PFSK-1 (cell line): ENCODE results near the gene PUS1.

Experiments
- FOXP2 ChIP-seq: optimal IDR thresholded peaks from 2 replicates; pipeline ENCODE3; 2011; ENCODE audit warnings: borderline replicate concordance, control low read depth, inconsistent platforms; ENCODE audit not compliant: insufficient read depth; ENCODE audit errors: extremely low read length, extremely low read depth
- POLR2AphosphoS5 ChIP-seq: IDR thresholded peaks from 2 replicates; pipeline ENCODE4 v1.6.1; 2012; ENCODE audit warnings: low read depth, mild to moderate bottlenecking, control low read depth, low read length, moderate library complexity
- REST ChIP-seq, 2 experiments: IDR thresholded peaks; 2 replicates each; pipeline versions ENCODE4 v1.6.1 to v1.8.0; 2011 to 2012; ENCODE audit warnings: low read depth in 2 of 2, low read length in 2 of 2, control low read depth in 1 of 2, inconsistent platforms in 1 of 2, mild to moderate bottlenecking in 1 of 2, moderate library complexity in 1 of 2; ENCODE audit not compliant: insufficient read depth in 1 of 2
- SIN3A ChIP-seq: IDR thresholded peaks from 2 replicates; pipeline ENCODE4 v1.6.1; 2012; ENCODE audit warnings: mild to moderate bottlenecking, low read length, moderate library complexity, borderline replicate concordance; ENCODE audit not compliant: insufficient read depth
- TAF1 ChIP-seq: IDR thresholded peaks from 2 replicates; pipeline ENCODE4 v1.6.1; 2012; ENCODE audit warnings: low read length, control low read depth, borderline replicate concordance; ENCODE audit not compliant: insufficient read depth

PUS1 gene

GRCh38 chr12:131905081-131905629 is 23.9 kb upstream of the PUS1 start:
- no peak for TF ChIP-seq REST (IDR thresholded peaks at IDR 0.05; ENCODE audit: insufficient read depth in 1 of 2, low read depth in 2 of 2, low read length in 2 of 2)
- no peak for TF ChIP-seq POLR2AphosphoS5
- no peak for TF ChIP-seq TAF1
- TF ChIP-seq FOXP2 = no peak
- no peak for TF ChIP-seq SIN3A

GRCh38 chr12:131905630-131906091 is 23.4 kb upstream of the PUS1 start:
- TF ChIP-seq SIN3A (no peak), POLR2AphosphoS5 (no peak), TAF1 (no peak), REST (IDR thresholded peaks at IDR 0.05; ENCODE audit: insufficient read depth in 1 of 2, low read depth in 2 of 2, low read length in 2 of 2) (no peak), FOXP2 (no peak)

- no peak for TF ChIP-seq TAF1
- TF ChIP-seq REST (IDR thresholded peaks at IDR 0.05; ENCODE audit: insufficient read depth in 1 of 2, low read depth in 2 of 2, low read length in 2 of 2) = no peak
- TF ChIP-seq POLR2AphosphoS5 = no peak
- TF ChIP-seq FOXP2 = no peak
- TF ChIP-seq SIN3A = no peak
Measured at GRCh38 chr12:131907379-131908091, 21.5 kb upstream of the PUS1 start.

- TF ChIP-seq FOXP2 = no peak
- TF ChIP-seq REST (IDR thresholded peaks at IDR 0.05; ENCODE audit: insufficient read depth in 1 of 2, low read depth in 2 of 2, low read length in 2 of 2) = no peak
- no peak for TF ChIP-seq TAF1
- no peak for TF ChIP-seq SIN3A
- TF ChIP-seq POLR2AphosphoS5 = no peak
Measured at GRCh38 chr12:131908092-131909080, 20.7 kb upstream of the PUS1 start.
